SKM-1 treated with dmso at 0.1 percent for 144 hours (cell line): ENCODE data around the gene TUBA4B.
A peak's percentile ranks its signal among the peaks of the same experiment; 100 is the strongest.
"Not testable (repeated sequence)": the region's sequence is repeated elsewhere in the genome, so short reads cannot be mapped to it uniquely, and the experiment has no call there.

Experiments used
- DNase-seq: peaks from one replicate; lab custom pipeline; 2025; ENCODE audit not compliant: unreplicated experiment; lab: John Stamatoyannopoulos, UW

The TUBA4B gene

GRCh38 chr2:219247678-219248642 lies 5.1 kb upstream of the TUBA4B start:
- no peak for DNase-seq

- no peak for DNase-seq
Observed at GRCh38 chr2:219248845-219249202, 4.2 kb upstream of the TUBA4B start.

GRCh38 chr2:219249203-219249980 lies 3.7 kb upstream of the TUBA4B start:
- DNase-seq, result peak; percentile 14

- DNase-seq, result no peak
Observed at GRCh38 chr2:219250049-219250781, 2.8 kb upstream of the TUBA4B start.

GRCh38 chr2:219251656-219252055 lies 1.4 kb upstream of the TUBA4B start:
- no peak for DNase-seq

GRCh38 chr2:219252084-219252483 lies 959 bp upstream of the TUBA4B start:
- no peak for DNase-seq

- DNase-seq, result no peak
Observed at GRCh38 chr2:219252570-219252899, 508 bp upstream of the TUBA4B start.

GRCh38 chr2:219253753-219254589 lies 928 bp downstream of the TUBA4B start, which contains the start of gene TUBA4A:
Gene TUBA4A, minus strand, starts transcription at chr2:219253918. Its CDS starts 60 bp downstream, at chr2:219253858.
- DNase-seq, result peak; percentile 64

GRCh38 chr2:219254590-219255201 lies 1.7 kb downstream of the TUBA4B start:
- DNase-seq, result peak; percentile 83

- not testable (repeated sequence) for DNase-seq
Observed at GRCh38 chr2:219258942-219259341, 5.9 kb downstream of the TUBA4B start.

- no peak for DNase-seq
Observed at GRCh38 chr2:219261024-219261855, 8.2 kb downstream of the TUBA4B start.

- DNase-seq, result no peak
Observed at GRCh38 chr2:219266232-219266631, 13.2 kb downstream of the TUBA4B start.

- no peak for DNase-seq
Observed at GRCh38 chr2:219266886-219267285, 13.8 kb downstream of the TUBA4B start.

GRCh38 chr2:219268294-219268693 lies 15.3 kb downstream of the TUBA4B start:
- DNase-seq, result no peak

GRCh38 chr2:219269362-219270054 lies 16.5 kb downstream of the TUBA4B start:
- no peak for DNase-seq

- no peak for DNase-seq
Observed at GRCh38 chr2:219270055-219270372, 17.0 kb downstream of the TUBA4B start.

GRCh38 chr2:219271021-219271420 lies 18.0 kb downstream of the TUBA4B start:
- DNase-seq, result no peak

- no peak for DNase-seq
Observed at GRCh38 chr2:219272356-219272755, 19.3 kb downstream of the TUBA4B start.

- DNase-seq, result no peak
Observed at GRCh38 chr2:219272995-219273394, 20.0 kb downstream of the TUBA4B start.
